SK-N-MC (cell line): Measurements from ENCODE around the gene NBEA.

Source experiments
- EZH2 ChIP-seq: fragments of 200-600 bp; sonication (generic); IDR thresholded peaks from one replicate; pipeline ENCODE4 v1.6.1; 2017; ENCODE audit warnings: antibody characterized with exemption
- FOXP2 ChIP-seq: optimal IDR thresholded peaks from 2 replicates; pipeline ENCODE3; 2011; ENCODE audit warnings: mild to moderate bottlenecking, moderate library complexity; ENCODE audit not compliant: insufficient read depth; ENCODE audit errors: extremely low read length, control extremely low read depth
- POLR2AphosphoS5 ChIP-seq: IDR thresholded peaks from 2 replicates; pipeline ENCODE4 v1.6.1; 2012; ENCODE audit warnings: mild to moderate bottlenecking, low read depth, low read length, borderline replicate concordance

DNA sequence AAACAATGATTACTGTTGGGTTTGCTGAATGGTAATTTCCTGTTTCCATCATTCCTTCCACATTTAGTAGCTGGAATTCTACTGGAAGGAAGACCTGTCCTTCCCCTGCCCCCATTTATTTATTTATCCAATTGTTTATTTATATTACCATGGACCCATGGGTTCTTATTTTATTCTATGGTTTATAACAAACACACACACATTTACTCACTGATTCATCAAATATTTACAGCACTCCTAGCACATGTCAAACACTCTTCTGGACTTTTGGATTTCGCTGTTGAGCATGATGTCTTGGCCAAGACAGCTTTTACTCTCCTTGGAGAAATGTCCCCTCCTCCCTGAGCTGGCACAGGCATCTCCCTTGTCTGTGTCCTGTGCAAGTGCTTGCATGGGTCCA, 762.3 kb downstream of the NBEA start:
- no peak for TF ChIP-seq EZH2
- no peak for TF ChIP-seq POLR2AphosphoS5
- TF ChIP-seq FOXP2 = no peak
